Testis (tissue), 2 donors: Measurements from ENCODE around the gene MYBPC3.

ENCODE experiments used
- POLR2A ChIP-seq: fragments of 450-650 bp; IDR thresholded peaks from one replicate; pipeline ENCODE4 v1.6.1; 2017; ENCODE audit warnings: antibody characterized with exemption, mild to moderate bottlenecking, moderate library complexity
- TF ChIP-seq, protein P1 (sequence below), 3 experiments: fragments of 450-650 bp in 2 of 3; fragments of 200-600 bp in 1 of 3; sonication (generic) in 1 of 3; IDR thresholded peaks; one replicate each; pipeline ENCODE4 v1.5.1; 2016 to 2019; ENCODE audit warnings: antibody characterized with exemption in 3 of 3, mild to moderate bottlenecking in 2 of 3, moderate library complexity in 1 of 3

- no peak for TF ChIP-seq POLR2A
- TF ChIP-seq, protein P1, sequence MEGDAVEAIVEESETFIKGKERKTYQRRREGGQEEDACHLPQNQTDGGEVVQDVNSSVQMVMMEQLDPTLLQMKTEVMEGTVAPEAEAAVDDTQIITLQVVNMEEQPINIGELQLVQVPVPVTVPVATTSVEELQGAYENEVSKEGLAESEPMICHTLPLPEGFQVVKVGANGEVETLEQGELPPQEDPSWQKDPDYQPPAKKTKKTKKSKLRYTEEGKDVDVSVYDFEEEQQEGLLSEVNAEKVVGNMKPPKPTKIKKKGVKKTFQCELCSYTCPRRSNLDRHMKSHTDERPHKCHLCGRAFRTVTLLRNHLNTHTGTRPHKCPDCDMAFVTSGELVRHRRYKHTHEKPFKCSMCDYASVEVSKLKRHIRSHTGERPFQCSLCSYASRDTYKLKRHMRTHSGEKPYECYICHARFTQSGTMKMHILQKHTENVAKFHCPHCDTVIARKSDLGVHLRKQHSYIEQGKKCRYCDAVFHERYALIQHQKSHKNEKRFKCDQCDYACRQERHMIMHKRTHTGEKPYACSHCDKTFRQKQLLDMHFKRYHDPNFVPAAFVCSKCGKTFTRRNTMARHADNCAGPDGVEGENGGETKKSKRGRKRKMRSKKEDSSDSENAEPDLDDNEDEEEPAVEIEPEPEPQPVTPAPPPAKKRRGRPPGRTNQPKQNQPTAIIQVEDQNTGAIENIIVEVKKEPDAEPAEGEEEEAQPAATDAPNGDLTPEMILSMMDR (IDR thresholded peaks at IDR 0.05) = no peak
These were observed 26.3 kb downstream of the MYBPC3 start for GRCh38 chr11:47326198-47326597.
